GM10248 (cell line): ENCODE results near the gene TRHDE.

Experiments used
- CTCF ChIA-PET: fragments of 300-600 bp; sonication (Branson Sonifier 250); formaldehyde crosslinking; extraction: SDS; loops from one replicate; lab custom pipeline; 2021; ENCODE audit warnings: antibody characterized with exemption; lab: Yijun Ruan, JAX
- POLR2A ChIA-PET: fragments of 350-650 bp; sonication (Branson Sonifier 250); formaldehyde crosslinking; extraction: SDS; loops from one replicate; lab custom pipeline; 2020; ENCODE audit warnings: antibody characterized with exemption; lab: Yijun Ruan, JAX
- DNase-seq: peaks from one replicate; pipeline ENCODE4 v3.0.0; 2012; ENCODE audit errors: extremely low spot score
- TF ChIP-seq, protein P1 (sequence below): IDR thresholded peaks from 2 replicates; pipeline ENCODE4 v1.5.1; 2012; ENCODE audit warnings: mild to moderate bottlenecking, low read depth; ENCODE audit errors: extremely low read depth, missing control alignments, control extremely low read depth

TRHDE gene

GRCh38 chr12:72605975-72606374, 333.8 kb downstream of the TRHDE start:
- no peak for DNase-seq
- CTCF ChIA-PET, result no interaction called here
- TF ChIP-seq, protein P1, sequence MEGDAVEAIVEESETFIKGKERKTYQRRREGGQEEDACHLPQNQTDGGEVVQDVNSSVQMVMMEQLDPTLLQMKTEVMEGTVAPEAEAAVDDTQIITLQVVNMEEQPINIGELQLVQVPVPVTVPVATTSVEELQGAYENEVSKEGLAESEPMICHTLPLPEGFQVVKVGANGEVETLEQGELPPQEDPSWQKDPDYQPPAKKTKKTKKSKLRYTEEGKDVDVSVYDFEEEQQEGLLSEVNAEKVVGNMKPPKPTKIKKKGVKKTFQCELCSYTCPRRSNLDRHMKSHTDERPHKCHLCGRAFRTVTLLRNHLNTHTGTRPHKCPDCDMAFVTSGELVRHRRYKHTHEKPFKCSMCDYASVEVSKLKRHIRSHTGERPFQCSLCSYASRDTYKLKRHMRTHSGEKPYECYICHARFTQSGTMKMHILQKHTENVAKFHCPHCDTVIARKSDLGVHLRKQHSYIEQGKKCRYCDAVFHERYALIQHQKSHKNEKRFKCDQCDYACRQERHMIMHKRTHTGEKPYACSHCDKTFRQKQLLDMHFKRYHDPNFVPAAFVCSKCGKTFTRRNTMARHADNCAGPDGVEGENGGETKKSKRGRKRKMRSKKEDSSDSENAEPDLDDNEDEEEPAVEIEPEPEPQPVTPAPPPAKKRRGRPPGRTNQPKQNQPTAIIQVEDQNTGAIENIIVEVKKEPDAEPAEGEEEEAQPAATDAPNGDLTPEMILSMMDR, result no peak
- POLR2A ChIA-PET, result no interaction called here

- no peak for DNase-seq
- ChIA-PET POLR2A (no interaction called here), CTCF (no interaction called here)
- TF ChIP-seq, protein P1, result no peak
Observed at GRCh38 chr12:72610342-72610741, 338.2 kb downstream of the TRHDE start.

DNA sequence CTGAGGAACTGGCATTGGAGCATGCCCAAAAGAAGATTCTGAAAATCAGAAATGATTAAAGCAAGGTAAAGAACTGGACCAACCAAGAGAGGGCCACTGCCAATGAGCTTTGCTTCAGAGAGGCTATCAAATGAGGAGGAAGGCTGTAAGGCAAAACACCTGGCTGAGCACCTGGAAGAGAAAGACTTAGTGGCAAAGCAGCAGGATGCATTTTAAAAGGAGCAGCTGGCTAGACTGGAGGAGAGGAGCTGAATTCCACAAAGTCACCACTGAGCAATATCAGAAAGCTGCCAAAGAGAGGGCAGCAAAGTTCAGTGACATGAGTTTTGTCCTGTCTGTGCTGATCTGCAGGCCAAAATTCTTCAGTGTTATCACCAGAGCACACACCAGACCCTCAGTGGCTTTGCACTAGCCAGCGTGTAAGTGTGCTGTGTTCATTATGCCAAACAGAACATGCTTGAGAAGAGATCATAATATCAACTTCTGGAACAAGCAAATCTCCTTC, 338.7 kb downstream of the TRHDE start:
- ChIA-PET CTCF (no interaction called here), POLR2A (no interaction called here)
- no peak for DNase-seq
- TF ChIP-seq, protein P1, result no peak

DNA sequence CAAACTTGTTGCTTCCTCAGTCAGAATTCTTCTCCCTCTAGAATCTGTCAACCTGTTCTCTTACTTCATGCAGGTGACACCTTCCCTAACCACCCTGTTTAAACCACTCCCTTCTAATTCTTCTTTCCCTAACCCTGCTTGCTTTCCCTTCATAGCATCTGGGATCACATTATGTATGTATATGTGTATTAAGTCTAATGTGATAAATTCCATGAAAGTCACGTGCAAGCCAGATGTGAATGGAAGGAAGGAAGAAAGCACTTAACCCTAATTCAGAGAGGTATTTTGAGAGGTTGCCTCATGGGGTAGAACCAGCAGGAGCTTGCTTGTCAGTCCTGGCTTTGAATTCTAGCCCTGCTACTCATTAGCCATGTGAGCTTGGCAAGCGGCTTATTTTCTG, 340.0 kb downstream of the TRHDE start:
- ChIA-PET POLR2A (no interaction called here), CTCF (no interaction called here)
- no peak for DNase-seq
- TF ChIP-seq, protein P1, result no peak

DNA sequence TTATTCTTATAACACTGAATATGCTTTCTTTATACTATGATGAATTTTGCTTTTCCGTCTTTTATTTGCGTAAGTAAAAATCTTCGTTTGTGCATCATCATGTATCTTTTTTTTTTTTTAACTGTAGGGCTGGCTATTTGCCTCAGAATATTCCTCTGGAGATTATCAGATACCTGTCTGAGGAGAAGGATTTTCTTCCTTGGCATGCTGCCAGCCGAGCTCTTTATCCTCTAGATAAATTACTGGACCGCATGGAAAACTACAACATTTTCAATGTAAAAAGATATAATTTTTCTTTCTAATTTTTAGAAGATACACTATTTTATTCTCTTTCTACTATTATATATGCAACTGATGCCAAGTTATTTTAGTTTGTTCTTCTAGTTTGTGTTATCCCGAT, 346.6 kb downstream of the TRHDE start:
- CTCF ChIA-PET, result interaction anchor here (1.3 kb wide), 1 partner anchor 20 kb away, joined by 3 read pairs; no protein-coding TSS in a partner anchor
- DNase-seq, result no peak
- POLR2A ChIA-PET, result no interaction called here
- TF ChIP-seq, protein P1, result no peak

GRCh38 chr12:72622556-72622955, 350.4 kb downstream of the TRHDE start:
- ChIA-PET POLR2A (no interaction called here), CTCF (no interaction called here)
- TF ChIP-seq, protein P1, result no peak
- DNase-seq, result no peak
